HG02763 (cell line): Measurements from ENCODE around the gene SLC39A8.
"Not testable (repeated sequence)": the region's sequence is repeated elsewhere in the genome, so short reads cannot be mapped to it uniquely, and the experiment has no call there.

Experiments used
- ATAC-seq: cut with Tn5 transposase; IDR thresholded peaks from one replicate; pipeline ENCODE4 v1.9.1; 2021; ENCODE audit warnings: mild to moderate bottlenecking, moderate library complexity; ENCODE audit not compliant: unreplicated experiment

SLC39A8 gene

GRCh38 chr4:102301167-102301566 lies 44.1 kb downstream of the SLC39A8 start:
- ATAC-seq = no peak

- ATAC-seq = peak; percentile 85
These were observed 45.8 kb downstream of the SLC39A8 start for GRCh38 chr4:102299354-102300107.

- no peak for ATAC-seq
These were observed 46.6 kb downstream of the SLC39A8 start for GRCh38 chr4:102298716-102299115.

- ATAC-seq = no peak
These were observed 50.0 kb downstream of the SLC39A8 start for GRCh38 chr4:102295153-102295862.

- no peak for ATAC-seq
These were observed 56.8 kb downstream of the SLC39A8 start for GRCh38 chr4:102288497-102288896.

GRCh38 chr4:102285831-102286230 lies 59.5 kb downstream of the SLC39A8 start:
- ATAC-seq = no peak

GRCh38 chr4:102281171-102281839 lies 64.0 kb downstream of the SLC39A8 start:
- no peak for ATAC-seq

- ATAC-seq = not testable (repeated sequence)
These were observed 72.0 kb downstream of the SLC39A8 start for GRCh38 chr4:102273317-102273716.

GRCh38 chr4:102272318-102272717 lies 73.0 kb downstream of the SLC39A8 start:
- no peak for ATAC-seq

- no peak for ATAC-seq
These were observed 76.9 kb downstream of the SLC39A8 start for GRCh38 chr4:102268355-102268754.

- ATAC-seq = peak; percentile 85
These were observed 82.1 kb downstream of the SLC39A8 start for GRCh38 chr4:102263024-102263787.

- no peak for ATAC-seq
These were observed 85.6 kb downstream of the SLC39A8 start for GRCh38 chr4:102259702-102260101.

- no peak for ATAC-seq
These were observed 86.2 kb downstream of the SLC39A8 start for GRCh38 chr4:102259081-102259480.

GRCh38 chr4:102256321-102256720 lies 89.0 kb downstream of the SLC39A8 start:
- ATAC-seq = no peak

GRCh38 chr4:102253860-102254259 lies 91.4 kb downstream of the SLC39A8 start:
- no peak for ATAC-seq

- ATAC-seq = no peak
These were observed 93.1 kb downstream of the SLC39A8 start for GRCh38 chr4:102252171-102252570.

GRCh38 chr4:102250341-102250740 lies 94.9 kb downstream of the SLC39A8 start:
- ATAC-seq = no peak

- no peak for ATAC-seq
These were observed 98.2 kb downstream of the SLC39A8 start for GRCh38 chr4:102247041-102247440.

- no peak for ATAC-seq
These were observed 98.9 kb downstream of the SLC39A8 start for GRCh38 chr4:102246416-102246815.

- no peak for ATAC-seq
These were observed 100.3 kb downstream of the SLC39A8 start for GRCh38 chr4:102244878-102245535.
